A549 treated with AZD2906 at 1 μM for 4 hours (cell line): ENCODE measurements around the gene HDAC6. TPM values are rescaled to one million over a fixed set of nuclear protein-coding genes. Genes with fewer than 3 reads are reported as not detected.

Source experiments
- total RNA-seq: library from RNA; stranded (reverse); fragments of 200-300 nt; extraction: Qiagen RNA extraction; gene quantifications from 5 replicates; pipeline ENCODE4 v1.2.3, GENCODE V29; 2022

HDAC6 gene
- 20.2 to 29.9 TPM (median 28.8 TPM) in 5 replicates for total RNA-seq

GRCh38 chrX:48801280-48802088 lies at the start of gene HDAC6:
Gene HDAC6 (plus strand): TSS chrX:48802067. CDS start chrX:48802693, 626 bp downstream.

DNA sequence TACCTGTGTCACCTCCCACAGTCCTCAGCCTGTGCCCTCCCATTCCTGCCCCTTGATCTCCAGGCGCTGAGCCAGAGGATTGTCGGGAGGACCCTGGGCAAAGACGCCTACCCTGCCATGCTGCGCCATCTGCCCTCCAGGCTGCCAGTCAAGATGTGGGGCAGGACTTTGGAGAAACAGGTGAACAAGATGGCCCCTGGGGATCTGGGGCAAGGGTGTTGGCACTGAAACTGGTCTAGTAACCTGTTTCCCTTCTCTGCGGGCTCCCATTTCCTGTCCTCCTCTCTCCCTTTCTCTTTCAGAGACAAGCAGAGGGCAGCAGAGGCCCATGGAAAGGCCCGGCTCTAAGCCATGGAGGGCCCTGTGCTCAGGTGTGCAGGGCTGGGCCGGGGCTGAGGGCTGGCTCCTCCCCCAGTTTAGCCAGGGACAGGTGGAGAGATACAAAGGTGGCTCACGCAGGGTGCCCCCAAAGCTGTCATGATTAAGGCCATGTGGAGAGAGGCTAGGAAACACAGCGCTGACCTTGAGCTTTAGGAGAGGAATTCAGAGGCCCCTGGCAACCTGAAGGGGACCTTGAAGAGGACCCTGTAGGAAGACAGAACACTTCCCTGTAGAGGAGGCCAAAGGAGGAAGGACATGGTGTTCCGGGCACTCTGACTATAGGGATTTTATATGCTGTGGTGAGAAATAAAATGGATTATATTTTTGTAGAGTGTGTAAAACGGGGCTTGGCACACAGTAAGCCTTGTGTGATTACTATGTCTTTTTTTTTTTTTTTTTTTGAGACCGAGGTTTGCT lies 40.0 kb upstream of the HDAC6 start, which contains the start of gene GLOD5:
TSS of gene GLOD5 (plus strand) at position 74 of the 798 bp plus-strand sequence. CDS start at position 118, 44 bp downstream.

GRCh38 chrX:48786341-48786800 lies 15.5 kb upstream of the HDAC6 start, which contains the start of gene GATA1:
Gene GATA1 (plus strand): TSS chrX:48786590. CDS start chrX:48791110, 4,520 bp downstream.

DNA sequence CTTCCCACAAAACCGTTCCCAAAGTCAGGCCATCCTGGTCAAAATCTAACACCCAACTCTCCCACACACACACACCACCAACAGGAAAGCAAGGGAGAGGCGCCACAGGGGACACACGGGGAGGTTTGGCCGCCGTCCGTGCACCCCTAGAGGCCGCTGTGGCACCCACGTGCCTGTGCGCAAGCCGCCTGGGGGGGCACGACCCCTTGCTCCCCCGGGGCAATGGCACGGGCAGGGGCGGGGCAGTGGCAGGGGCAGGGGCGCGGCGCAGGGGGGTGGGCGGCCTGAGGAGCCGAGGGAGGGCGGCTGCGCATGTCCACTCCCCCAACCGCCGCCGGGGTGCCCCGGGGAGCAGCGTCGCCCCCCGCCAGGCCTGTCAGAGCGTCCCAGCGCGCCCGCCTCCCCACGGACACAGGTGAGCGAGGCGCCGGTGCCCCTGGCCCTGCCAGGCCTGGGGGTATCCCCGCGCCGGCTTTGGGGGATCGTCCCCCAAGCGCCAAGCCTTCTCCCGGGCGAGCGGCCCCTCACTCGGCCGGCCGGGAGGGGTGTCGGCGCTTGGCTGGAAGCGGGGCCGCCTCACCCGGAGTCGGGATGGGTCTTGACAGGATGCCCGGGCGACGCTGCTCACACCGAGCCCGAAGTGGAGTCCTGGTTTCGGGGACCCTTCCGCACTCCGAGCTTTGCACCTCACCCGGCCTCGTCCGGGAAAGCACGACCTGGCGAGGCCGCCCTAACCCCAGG lies 24.4 kb downstream of the HDAC6 start, which contains the start of gene ERAS:
TSS of gene ERAS (plus strand) at position 379 of the 741 bp plus-strand sequence. CDS start 2,611 bp downstream, outside the sequence.

GRCh38 chrX:48835524-48836329 lies 33.9 kb downstream of the HDAC6 start, which contains the start of gene PCSK1N:
Gene PCSK1N (minus strand): TSS chrX:48835610. CDS start chrX:48835532, 78 bp downstream.

Other genes with a start within 250 kb of the HDAC6 start
- gene RBM3, start 227.6 kb upstream of the HDAC6 start, total RNA-seq = 337 to 558 TPM (median 385 TPM) in 5 replicates
- 65.1 to 92.6 TPM (median 88.6 TPM) in 5 replicates for gene WDR13, start 204.6 kb upstream of the HDAC6 start, total RNA-seq
- gene WAS, start 118.3 kb upstream of the HDAC6 start, total RNA-seq = 0.22 to 0.52 TPM (median 0.32 TPM) in 5 replicates
- 21.8 to 24.6 TPM (median 23.0 TPM) in 5 replicates for gene SUV39H1, start 105.3 kb upstream of the HDAC6 start, total RNA-seq
- not detected in 5 replicates for gene GLOD5, start 40.3 kb upstream of the HDAC6 start, total RNA-seq
- not detected in 5 replicates for gene GATA1, start 15.5 kb upstream of the HDAC6 start, total RNA-seq
- 0.12 to 0.16 TPM in 2 of 5 replicates, not detected in the others for gene ERAS, start 24.4 kb downstream of the HDAC6 start, total RNA-seq
- 18.0 to 55.7 TPM (median 48.7 TPM) in 5 replicates for gene PCSK1N, start 33.5 kb downstream of the HDAC6 start, total RNA-seq
- 84.3 to 117 TPM (median 106 TPM) in 5 replicates for gene TIMM17B, start 95.7 kb downstream of the HDAC6 start, total RNA-seq
- 91.9 to 102 TPM (median 93.2 TPM) in 5 replicates for gene PQBP1, start 95.9 kb downstream of the HDAC6 start, total RNA-seq
- gene SLC35A2, start 109.6 kb downstream of the HDAC6 start, total RNA-seq = 50.4 to 66.6 TPM (median 60.9 TPM) in 5 replicates
- 8.2 to 9.9 TPM (median 9.0 TPM) in 5 replicates for gene PIM2, start 117.0 kb downstream of the HDAC6 start, total RNA-seq
- gene OTUD5, start 155.5 kb downstream of the HDAC6 start, total RNA-seq = 60.0 to 66.3 TPM (median 63.1 TPM) in 5 replicates
- 0.65 to 1.2 TPM (median 1.1 TPM) in 5 replicates for gene KCND1, start 169.8 kb downstream of the HDAC6 start, total RNA-seq
- gene GRIPAP1, start 200.2 kb downstream of the HDAC6 start, total RNA-seq = 16.6 to 21.6 TPM (median 19.0 TPM) in 5 replicates
- 42.9 to 49.5 TPM (median 48.8 TPM) in 5 replicates for gene TFE3, start 241.3 kb downstream of the HDAC6 start, total RNA-seq